Activated CD4-positive, alpha-beta T cell treated with anti-CD3 and anti-CD28 coated beads, Interleukin-10, Interleukin-2, amounts not matched to agents 100 ng/mL and 50 ng/mL, durations not matched to agents 16 hours and 8 hours (primary cell): ENCODE measurements around the gene SHISA5.
"Not testable (repeated sequence)": the region's sequence is repeated elsewhere in the genome, so short reads cannot be mapped to it uniquely, and the experiment has no call there.

ENCODE experiments used
- DNase-seq: peaks from one replicate; pipeline ENCODE4 v3.0.0-alpha.2; 2020

SHISA5 gene

DNA sequence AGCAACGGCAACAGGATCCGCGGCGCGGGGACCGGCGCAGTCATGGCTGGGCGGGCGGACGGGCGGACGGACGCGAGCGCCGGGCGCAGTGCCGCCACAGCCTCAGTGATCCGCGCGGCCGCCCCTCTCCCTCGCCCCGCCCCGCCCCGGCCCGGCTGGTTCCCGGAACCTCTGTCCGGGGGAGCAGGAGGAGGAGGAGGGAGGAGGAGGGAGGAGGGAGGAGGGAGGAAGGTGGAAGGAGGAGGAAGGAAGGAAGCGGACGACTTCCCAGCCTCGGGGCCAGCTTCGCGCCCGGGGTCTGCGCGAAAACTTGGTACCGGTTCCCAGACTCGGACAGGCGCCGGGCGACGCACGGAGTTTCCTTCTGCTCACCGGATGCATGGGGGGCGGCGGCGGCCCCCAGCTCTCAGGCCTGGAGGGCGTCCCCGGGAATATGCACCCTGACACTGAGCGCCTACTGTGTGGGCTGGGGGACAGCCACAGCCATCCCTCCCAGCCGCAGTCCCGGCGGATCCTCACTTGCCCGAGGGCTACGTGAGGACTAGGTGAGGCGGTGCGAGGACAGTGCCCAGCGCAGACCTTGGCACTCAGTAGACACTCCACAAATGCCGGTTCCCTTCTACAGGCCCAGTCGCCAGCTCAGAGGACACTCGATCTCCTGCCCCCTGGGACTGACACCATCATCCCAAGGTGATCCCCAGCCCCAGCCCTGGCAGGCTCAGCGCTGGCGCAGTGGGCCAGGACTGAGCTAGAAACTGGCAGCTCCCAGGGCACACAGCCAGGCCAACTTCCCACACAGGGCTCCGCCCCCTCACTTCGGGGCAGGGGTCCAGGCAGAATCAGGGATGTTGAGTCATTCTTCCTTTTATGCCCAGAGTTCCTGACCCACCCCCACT is at the start of gene SHISA5:
Gene SHISA5, minus strand, starts transcription at position 124 of the 896 bp plus-strand sequence. Its CDS starts 80 bp downstream, at position 44.
- peak; percentile 70 for DNase-seq

GRCh38 chr3:48553361-48553760 is 49.4 kb upstream of the SHISA5 start:
- no peak for DNase-seq

- no peak for DNase-seq
Measured at GRCh38 chr3:48552111-48552951, 48.4 kb upstream of the SHISA5 start.

GRCh38 chr3:48551651-48552050 is 47.7 kb upstream of the SHISA5 start:
- DNase-seq = not testable (repeated sequence)

GRCh38 chr3:48548729-48549705 is 45.0 kb upstream of the SHISA5 start:
- DNase-seq = peak; percentile 88

DNA sequence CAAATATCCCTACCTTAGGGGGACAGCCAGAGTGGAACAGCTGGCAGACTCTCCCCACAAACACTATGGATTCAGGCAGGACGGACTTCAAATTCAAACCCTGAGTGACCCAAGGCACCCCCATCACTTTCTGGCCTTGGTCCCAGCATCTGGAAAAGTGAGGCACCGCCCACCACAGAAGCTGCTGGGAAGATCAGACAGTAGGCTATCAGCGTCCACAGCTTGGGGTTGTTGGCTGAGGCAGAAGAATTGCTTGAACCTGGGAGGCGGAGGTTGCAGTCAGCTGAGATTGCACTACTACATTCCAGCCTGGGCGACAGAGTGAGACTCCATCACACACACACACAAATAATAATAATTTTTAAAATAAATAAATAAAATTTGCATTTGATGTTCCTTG is 44.2 kb upstream of the SHISA5 start:
- DNase-seq = no peak

DNA sequence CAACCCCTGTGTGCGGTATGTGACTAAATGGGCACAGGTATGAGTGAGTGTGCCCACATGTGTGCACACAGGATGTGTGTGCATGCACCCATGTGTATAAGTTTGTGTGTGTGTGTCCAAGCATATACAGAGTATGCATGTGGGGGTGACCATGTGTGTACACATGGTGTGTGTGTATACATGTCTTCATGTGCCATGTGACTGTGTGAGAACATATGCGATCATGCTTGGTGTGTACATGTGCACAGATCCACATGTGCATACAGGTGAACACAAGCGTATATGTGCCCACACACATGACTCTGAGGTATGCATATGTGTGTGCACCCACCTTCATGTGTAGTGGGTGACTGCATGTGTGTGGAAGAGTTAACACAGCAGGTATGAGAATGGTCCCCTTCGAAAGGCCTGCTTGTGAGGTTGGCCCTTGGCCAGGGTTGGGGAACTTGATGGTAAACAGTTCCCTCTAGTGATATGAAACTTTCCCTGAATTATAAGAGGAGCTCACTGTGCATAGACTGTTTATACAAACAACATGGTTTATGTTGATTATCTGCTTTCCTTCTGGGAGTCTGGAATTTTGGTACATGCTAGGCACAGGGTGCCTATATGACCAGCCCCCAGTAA is 42.3 kb upstream of the SHISA5 start:
- DNase-seq = no peak

DNA sequence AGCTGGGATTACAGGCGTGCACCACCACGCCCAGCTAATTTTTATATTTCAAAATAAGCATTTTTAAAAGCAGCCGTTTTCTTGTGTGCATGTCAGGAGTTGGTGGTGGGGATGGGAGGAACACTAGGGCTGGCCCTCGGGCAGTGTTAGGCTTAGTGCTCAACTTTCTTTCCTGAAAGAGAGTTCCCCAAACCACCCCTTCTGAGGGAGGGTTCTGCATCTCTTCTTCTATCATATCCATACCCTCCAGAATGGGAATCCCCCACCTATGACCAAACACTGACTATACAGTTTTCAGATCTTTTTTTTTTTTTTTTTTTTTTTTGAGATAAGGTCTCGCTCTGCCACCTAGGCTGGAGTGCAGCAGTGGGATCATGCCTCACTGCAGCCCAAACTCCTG is 40.2 kb upstream of the SHISA5 start:
- no peak for DNase-seq

- DNase-seq = no peak
Measured at GRCh38 chr3:48543271-48543866, 39.4 kb upstream of the SHISA5 start.

GRCh38 chr3:48538451-48538850 is 34.5 kb upstream of the SHISA5 start:
- no peak for DNase-seq

- DNase-seq = no peak
Measured at GRCh38 chr3:48536785-48537184, 32.8 kb upstream of the SHISA5 start.

- DNase-seq = no peak
Measured at GRCh38 chr3:48536116-48536515, 32.1 kb upstream of the SHISA5 start.

- DNase-seq = no peak
Measured at GRCh38 chr3:48535578-48535977, 31.6 kb upstream of the SHISA5 start.

DNA sequence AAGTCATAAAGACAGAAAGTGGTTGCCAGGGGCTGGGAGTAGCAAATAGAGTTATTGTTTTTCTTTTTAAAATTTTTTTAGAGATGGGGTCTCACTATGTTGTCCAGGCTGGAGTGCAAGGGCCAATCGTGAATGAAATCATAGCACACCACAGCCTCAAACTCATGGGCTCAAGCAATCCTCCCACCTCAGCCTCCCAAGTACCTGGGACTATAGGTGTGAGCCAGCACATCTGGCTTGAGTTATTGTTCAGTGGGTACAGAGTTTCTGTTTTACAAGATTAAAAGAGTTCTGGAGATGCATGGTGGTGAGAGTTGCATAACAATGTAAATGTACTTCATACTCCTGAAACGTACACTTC is 29.0 kb upstream of the SHISA5 start:
- no peak for DNase-seq

DNA sequence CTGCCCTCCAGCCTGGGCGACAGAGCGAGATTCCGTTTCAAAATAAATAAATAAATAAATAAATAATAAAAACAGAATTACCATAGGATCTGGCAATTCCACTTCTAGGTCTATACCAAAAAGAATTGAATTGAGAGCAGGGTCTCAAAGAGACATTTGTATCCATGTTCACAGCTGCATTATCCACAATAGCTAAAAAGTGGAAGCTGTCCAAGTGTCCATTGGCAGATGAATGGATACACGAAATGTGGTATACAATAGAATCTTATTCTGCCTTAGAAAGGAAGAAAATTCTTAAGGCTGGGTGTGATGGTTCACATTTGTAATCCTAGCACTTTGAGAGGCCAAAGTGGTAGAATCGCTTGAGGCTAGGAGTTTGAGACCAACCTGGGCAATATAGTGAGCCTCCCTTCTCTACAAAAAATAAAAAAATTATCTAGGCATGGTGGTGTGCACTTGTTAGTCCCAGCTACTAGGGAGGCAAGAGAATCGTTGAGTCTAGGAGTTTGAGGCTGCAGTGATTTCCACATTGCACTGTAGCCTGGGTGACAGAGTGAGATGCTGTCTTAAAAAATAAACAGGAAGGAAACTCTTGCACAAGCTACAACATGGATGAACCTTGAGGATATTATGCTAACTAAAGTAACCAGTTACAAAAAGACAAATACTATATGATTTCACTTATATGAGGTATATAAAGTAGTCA is 28.4 kb upstream of the SHISA5 start:
- no peak for DNase-seq

- DNase-seq = not testable (repeated sequence)
Measured at GRCh38 chr3:48530701-48531100, 26.7 kb upstream of the SHISA5 start.

DNA sequence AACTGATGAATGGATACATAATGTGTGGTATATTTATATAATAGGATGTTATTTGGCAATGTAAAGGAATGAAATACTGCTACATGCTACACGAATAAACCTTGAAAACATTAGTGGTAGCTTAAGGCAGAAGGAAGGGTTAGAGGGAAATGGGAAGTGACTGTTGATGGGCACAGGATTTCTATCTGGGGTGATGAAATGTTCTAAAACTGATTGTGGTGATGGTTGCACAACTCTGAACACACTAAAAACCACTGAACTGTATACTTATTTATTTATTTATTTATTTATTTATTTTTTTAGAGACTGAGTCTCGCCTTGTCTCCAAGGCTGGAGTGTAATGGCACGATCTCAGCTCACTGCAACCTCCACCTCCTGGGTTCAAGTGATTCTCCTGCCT is 24.8 kb upstream of the SHISA5 start:
- DNase-seq = no peak

DNA sequence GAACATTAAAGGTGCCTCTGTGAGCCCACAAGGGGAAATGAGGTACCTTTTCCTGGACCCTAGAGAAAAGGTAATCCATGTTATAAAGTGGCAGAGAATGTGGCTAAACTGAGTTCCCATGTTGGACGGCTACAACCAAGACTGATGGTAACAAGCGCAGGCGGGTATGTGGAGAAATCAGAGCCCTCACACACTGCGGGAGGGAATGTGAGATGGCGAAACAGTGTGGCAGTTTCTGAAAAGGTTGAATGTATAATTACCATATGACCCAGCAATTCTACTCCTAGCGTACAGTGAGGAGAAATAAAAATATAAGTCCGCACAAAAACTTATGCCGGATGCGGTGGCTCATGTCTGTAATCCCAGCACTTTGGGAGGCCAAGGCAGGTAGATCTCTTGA is 24.1 kb upstream of the SHISA5 start:
- no peak for DNase-seq

GRCh38 chr3:48524970-48525369 is 21.0 kb upstream of the SHISA5 start:
- DNase-seq = no peak

DNA sequence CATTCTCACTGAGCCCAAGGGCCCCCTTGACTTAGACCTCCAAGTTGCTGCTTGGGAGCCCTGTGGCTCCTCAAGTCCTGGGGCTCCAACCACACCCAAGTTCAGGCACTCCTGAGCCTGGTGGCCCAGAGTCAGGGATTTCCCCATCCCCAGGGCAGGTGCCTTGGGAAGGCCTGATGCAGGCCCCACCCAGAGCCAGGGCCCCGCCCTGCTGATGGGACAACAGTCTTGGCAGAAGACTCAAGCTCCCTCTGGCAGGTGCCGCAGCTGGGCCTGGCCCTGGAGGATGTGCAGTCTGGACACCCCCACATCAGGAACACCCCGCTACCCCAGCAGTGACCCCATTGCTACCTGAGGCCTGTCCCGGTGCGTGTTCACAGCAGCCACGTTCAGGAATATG is 17.7 kb upstream of the SHISA5 start:
- no peak for DNase-seq

- DNase-seq = no peak
Measured at GRCh38 chr3:48519277-48519643, 15.3 kb upstream of the SHISA5 start.
